Liver (tissue), 9 donors: ENCODE results near the gene TTYH3. TPM values are rescaled to one million over a fixed set of nuclear protein-coding genes. Genes with fewer than 3 reads are reported as not detected.

Source experiments
- DNase-seq: peaks from one replicate; pipeline ENCODE4 v3.0.0-alpha.2; 2017; ENCODE audit warnings: low spot score
- H3K27ac ChIP-seq, 2 donors: one replicate each; pipeline ENCODE4 v1.7.0; 2013; ENCODE audit warnings: inconsistent platforms in 2 of 2, low read length in 2 of 2, control low read depth in 1 of 2, low read depth in 1 of 2, mild to moderate bottlenecking in 1 of 2
- H3K27me3 ChIP-seq, 4 donors: one replicate each; pipeline versions ENCODE4 v1.6.1 to v1.7.0; 2013; ENCODE audit warnings: low read length in 3 of 4, inconsistent platforms in 1 of 4, mild to moderate bottlenecking in 1 of 4, moderate library complexity in 1 of 4; ENCODE audit not compliant: control insufficient read depth in 4 of 4, insufficient read depth in 4 of 4
- H3K36me3 ChIP-seq, 4 donors: one replicate each; pipeline versions ENCODE4 v1.6.1 to v1.7.0; 2013; ENCODE audit warnings: low read length in 3 of 4, mild to moderate bottlenecking in 3 of 4, low read depth in 1 of 4, moderate library complexity in 1 of 4; ENCODE audit not compliant: control insufficient read depth in 4 of 4, insufficient read depth in 3 of 4
- H3K4me1 ChIP-seq, 4 donors: one replicate each; pipeline versions ENCODE4 v1.6.1 to v1.7.0; 2013; ENCODE audit warnings: low read length in 3 of 4, mild to moderate bottlenecking in 3 of 4, moderate library complexity in 1 of 4; ENCODE audit not compliant: control insufficient read depth in 4 of 4, insufficient read depth in 4 of 4
- H3K4me3 ChIP-seq, 3 donors: one replicate each; pipeline versions ENCODE4 v1.6.1 to v1.7.0; 2013; ENCODE audit warnings: low read length in 3 of 3, control low read depth in 1 of 3, low read depth in 1 of 3, mild to moderate bottlenecking in 1 of 3
- H3K9ac ChIP-seq, 2 donors: one replicate each; pipeline ENCODE4 v1.7.0; 2013; ENCODE audit warnings: low read length in 2 of 2, mild to moderate bottlenecking in 2 of 2, moderate library complexity in 2 of 2, control low read depth in 1 of 2, low read depth in 1 of 2
- H3K9me3 ChIP-seq, 4 donors: one replicate each; pipeline versions ENCODE4 v1.6.1 to v1.7.0; 2013; ENCODE audit warnings: low read length in 3 of 4; ENCODE audit not compliant: control insufficient read depth in 4 of 4
- ATF3 ChIP-seq: IDR thresholded peaks from 2 replicates; pipeline ENCODE4 v1.6.1; 2016; ENCODE audit warnings: antibody characterized with exemption
- EGR1 ChIP-seq, 2 donors: IDR thresholded peaks; 2 replicates each; pipeline ENCODE4 v1.6.1; 2016 to 2018; ENCODE audit warnings: antibody characterized with exemption in 2 of 2, low read depth in 2 of 2
- FOXA1 ChIP-seq: IDR thresholded peaks from 2 replicates; pipeline ENCODE4 v1.6.1; 2016; ENCODE audit warnings: antibody characterized with exemption
- FOXA2 ChIP-seq: IDR thresholded peaks from 2 replicates; pipeline ENCODE4 v1.6.1; 2016; ENCODE audit warnings: antibody characterized with exemption
- GABPA ChIP-seq, 2 donors: IDR thresholded peaks in 1 of 2; conservative IDR thresholded peaks in 1 of 2; 2 replicates each; pipeline ENCODE4 v1.6.1; 2016; ENCODE audit warnings: antibody characterized with exemption in 2 of 2, mild to moderate bottlenecking in 1 of 2, moderate library complexity in 1 of 2
- HNF4A ChIP-seq, 2 donors: conservative IDR thresholded peaks; 2 replicates each; pipeline ENCODE4 v1.6.1; 2016; ENCODE audit warnings: antibody characterized with exemption in 2 of 2, mild to moderate bottlenecking in 2 of 2
- HNF4G ChIP-seq: IDR thresholded peaks from 2 replicates; pipeline ENCODE4 v1.6.1; 2016; ENCODE audit warnings: antibody characterized with exemption
- JUND ChIP-seq, 2 donors: IDR thresholded peaks; 2 replicates each; pipeline ENCODE4 v1.6.1; 2016; ENCODE audit warnings: antibody characterized with exemption in 2 of 2
- MAX ChIP-seq: IDR thresholded peaks from 2 replicates; pipeline ENCODE4 v1.6.1; 2016; ENCODE audit warnings: antibody characterized with exemption
- NR2F2 ChIP-seq: IDR thresholded peaks from 2 replicates; pipeline ENCODE4 v1.6.1; 2016; ENCODE audit warnings: antibody characterized with exemption
- RAD21 ChIP-seq, 2 donors: IDR thresholded peaks; 2 replicates each; pipeline ENCODE4 v1.6.1; 2016; ENCODE audit warnings: antibody characterized with exemption in 2 of 2, mild to moderate bottlenecking in 2 of 2
- RXRA ChIP-seq, 2 donors: IDR thresholded peaks; 2 replicates each; pipeline ENCODE4 v1.6.1; 2017 to 2018; ENCODE audit warnings: antibody characterized with exemption in 2 of 2, mild to moderate bottlenecking in 1 of 2
- SP1 ChIP-seq: IDR thresholded peaks from 2 replicates; pipeline ENCODE4 v1.6.1; 2018; ENCODE audit warnings: antibody characterized with exemption, mild to moderate bottlenecking
- TAF1 ChIP-seq: conservative IDR thresholded peaks from 2 replicates; pipeline ENCODE4 v1.6.1; 2016; ENCODE audit warnings: antibody characterized with exemption, mild to moderate bottlenecking
- YY1 ChIP-seq: IDR thresholded peaks from 2 replicates; pipeline ENCODE4 v1.6.1; 2016; ENCODE audit warnings: antibody characterized with exemption, mild to moderate bottlenecking
- WGBS: extraction: QIAGEN DNeasy Blood & Tissue Kit; methylation state at CpG from one replicate; pipeline ENCODE4 v1.1.7; 2013; 5-methylcytosine and 5-hydroxymethylcytosine counted together
- polyA plus RNA-seq, 2 donors: library from polyadenylated mRNA; stranded (reverse) in 1 of 2; unstranded in 1 of 2; fragments of 200-250 nt in 1 of 2; fragments of >200 nt in 1 of 2; fragmentation: Nextera tagmentation in 1 of 2; extraction: Ambion mirVana in 1 of 2; gene quantifications; one replicate each; pipeline versions ENCODE4 v1.2.1 to v1.2.3, GENCODE V29; 2013 to 2015
- total RNA-seq, 2 donors: library from RNA; depleted of rRNA; stranded (reverse); fragments of >200 nt; gene quantifications; one replicate each; pipeline ENCODE4 v1.2.3, GENCODE V29; 2014
- TF ChIP-seq, protein P1 (sequence below): IDR thresholded peaks from 2 replicates; pipeline ENCODE4 v1.6.1; 2016; ENCODE audit warnings: antibody characterized with exemption, mild to moderate bottlenecking
- TF ChIP-seq, protein P2 (sequence below): IDR thresholded peaks from 2 replicates; pipeline ENCODE4 v1.6.1; 2016; ENCODE audit warnings: antibody characterized with exemption
- TF ChIP-seq, protein P3 (sequence below): fragments of 150-350 bp; IDR thresholded peaks from 2 replicates; pipeline ENCODE4 v1.5.1; 2017; ENCODE audit warnings: improper control_type of control experiment, low read depth, low read length; ENCODE audit not compliant: missing input control
- donor health status: healthy.
- donor health status: healthy.
- donor health status: healthy.
- donor health status: healthy.
- donor health status: healthy.

The TTYH3 gene
- total and polyA plus RNA-seq, 4 donors, result 8.2 to 19.6 (median 17.4) TPM

- WGBS, result 47% methylated on average over 7 of the region's 7 CpGs
- Histone ChIP-seq H3K36me3 (no peaks in the 10 kb centered on the region), H3K9me3 (no peaks in the 10 kb centered on the region), H3K4me1 (peaks cover 5 to 39% (median 29%) of the 10 kb centered on the region in 4 donors), H3K4me3 (no peak overlapping the region), H3K27me3 (no peaks in the 10 kb centered on the region), H3K27ac (no peak overlapping the region), H3K9ac (no peak overlapping the region)
- TF ChIP-seq JUND (IDR thresholded peaks at IDR 0.05), result peak in 1 of 2 donors; percentile 15
- TF ChIP-seq RAD21 (IDR thresholded peaks at IDR 0.05), result peak in 1 of 2 donors; percentile 11
- TF ChIP-seq GABPA (IDR thresholded peaks at IDR 0.05 in 1 of 2, conservative IDR thresholded peaks at IDR 0.05 in 1 of 2), result no peak
- TF ChIP-seq, protein P1, sequence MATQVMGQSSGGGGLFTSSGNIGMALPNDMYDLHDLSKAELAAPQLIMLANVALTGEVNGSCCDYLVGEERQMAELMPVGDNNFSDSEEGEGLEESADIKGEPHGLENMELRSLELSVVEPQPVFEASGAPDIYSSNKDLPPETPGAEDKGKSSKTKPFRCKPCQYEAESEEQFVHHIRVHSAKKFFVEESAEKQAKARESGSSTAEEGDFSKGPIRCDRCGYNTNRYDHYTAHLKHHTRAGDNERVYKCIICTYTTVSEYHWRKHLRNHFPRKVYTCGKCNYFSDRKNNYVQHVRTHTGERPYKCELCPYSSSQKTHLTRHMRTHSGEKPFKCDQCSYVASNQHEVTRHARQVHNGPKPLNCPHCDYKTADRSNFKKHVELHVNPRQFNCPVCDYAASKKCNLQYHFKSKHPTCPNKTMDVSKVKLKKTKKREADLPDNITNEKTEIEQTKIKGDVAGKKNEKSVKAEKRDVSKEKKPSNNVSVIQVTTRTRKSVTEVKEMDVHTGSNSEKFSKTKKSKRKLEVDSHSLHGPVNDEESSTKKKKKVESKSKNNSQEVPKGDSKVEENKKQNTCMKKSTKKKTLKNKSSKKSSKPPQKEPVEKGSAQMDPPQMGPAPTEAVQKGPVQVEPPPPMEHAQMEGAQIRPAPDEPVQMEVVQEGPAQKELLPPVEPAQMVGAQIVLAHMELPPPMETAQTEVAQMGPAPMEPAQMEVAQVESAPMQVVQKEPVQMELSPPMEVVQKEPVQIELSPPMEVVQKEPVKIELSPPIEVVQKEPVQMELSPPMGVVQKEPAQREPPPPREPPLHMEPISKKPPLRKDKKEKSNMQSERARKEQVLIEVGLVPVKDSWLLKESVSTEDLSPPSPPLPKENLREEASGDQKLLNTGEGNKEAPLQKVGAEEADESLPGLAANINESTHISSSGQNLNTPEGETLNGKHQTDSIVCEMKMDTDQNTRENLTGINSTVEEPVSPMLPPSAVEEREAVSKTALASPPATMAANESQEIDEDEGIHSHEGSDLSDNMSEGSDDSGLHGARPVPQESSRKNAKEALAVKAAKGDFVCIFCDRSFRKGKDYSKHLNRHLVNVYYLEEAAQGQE, result peak; percentile 54
- TF ChIP-seq MAX, result peak; percentile 43
- no peak for TF ChIP-seq FOXA2
- TF ChIP-seq RXRA (IDR thresholded peaks at IDR 0.05), result peak; percentile 88 to 90
- TF ChIP-seq HNF4G, result peak; percentile 78
- TF ChIP-seq ATF3, result no peak
- TF ChIP-seq NR2F2, result peak; percentile 39
- TF ChIP-seq HNF4A (conservative IDR thresholded peaks at IDR 0.05), result peak; percentile 90 to 91
- TF ChIP-seq YY1, result no peak
- peak; percentile 94 for TF ChIP-seq SP1
- TF ChIP-seq, protein P2, sequence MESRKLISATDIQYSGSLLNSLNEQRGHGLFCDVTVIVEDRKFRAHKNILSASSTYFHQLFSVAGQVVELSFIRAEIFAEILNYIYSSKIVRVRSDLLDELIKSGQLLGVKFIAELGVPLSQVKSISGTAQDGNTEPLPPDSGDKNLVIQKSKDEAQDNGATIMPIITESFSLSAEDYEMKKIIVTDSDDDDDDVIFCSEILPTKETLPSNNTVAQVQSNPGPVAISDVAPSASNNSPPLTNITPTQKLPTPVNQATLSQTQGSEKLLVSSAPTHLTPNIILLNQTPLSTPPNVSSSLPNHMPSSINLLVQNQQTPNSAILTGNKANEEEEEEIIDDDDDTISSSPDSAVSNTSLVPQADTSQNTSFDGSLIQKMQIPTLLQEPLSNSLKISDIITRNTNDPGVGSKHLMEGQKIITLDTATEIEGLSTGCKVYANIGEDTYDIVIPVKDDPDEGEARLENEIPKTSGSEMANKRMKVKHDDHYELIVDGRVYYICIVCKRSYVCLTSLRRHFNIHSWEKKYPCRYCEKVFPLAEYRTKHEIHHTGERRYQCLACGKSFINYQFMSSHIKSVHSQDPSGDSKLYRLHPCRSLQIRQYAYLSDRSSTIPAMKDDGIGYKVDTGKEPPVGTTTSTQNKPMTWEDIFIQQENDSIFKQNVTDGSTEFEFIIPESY, result no peak
- TF ChIP-seq FOXA1, result no peak
- peak in 1 of 2 donors; percentile 30 for TF ChIP-seq EGR1 (IDR thresholded peaks at IDR 0.05; ENCODE audit: low read depth in 2 of 2)
- TF ChIP-seq, protein P3, sequence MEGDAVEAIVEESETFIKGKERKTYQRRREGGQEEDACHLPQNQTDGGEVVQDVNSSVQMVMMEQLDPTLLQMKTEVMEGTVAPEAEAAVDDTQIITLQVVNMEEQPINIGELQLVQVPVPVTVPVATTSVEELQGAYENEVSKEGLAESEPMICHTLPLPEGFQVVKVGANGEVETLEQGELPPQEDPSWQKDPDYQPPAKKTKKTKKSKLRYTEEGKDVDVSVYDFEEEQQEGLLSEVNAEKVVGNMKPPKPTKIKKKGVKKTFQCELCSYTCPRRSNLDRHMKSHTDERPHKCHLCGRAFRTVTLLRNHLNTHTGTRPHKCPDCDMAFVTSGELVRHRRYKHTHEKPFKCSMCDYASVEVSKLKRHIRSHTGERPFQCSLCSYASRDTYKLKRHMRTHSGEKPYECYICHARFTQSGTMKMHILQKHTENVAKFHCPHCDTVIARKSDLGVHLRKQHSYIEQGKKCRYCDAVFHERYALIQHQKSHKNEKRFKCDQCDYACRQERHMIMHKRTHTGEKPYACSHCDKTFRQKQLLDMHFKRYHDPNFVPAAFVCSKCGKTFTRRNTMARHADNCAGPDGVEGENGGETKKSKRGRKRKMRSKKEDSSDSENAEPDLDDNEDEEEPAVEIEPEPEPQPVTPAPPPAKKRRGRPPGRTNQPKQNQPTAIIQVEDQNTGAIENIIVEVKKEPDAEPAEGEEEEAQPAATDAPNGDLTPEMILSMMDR, result no peak
- no peak for TF ChIP-seq TAF1
- no peak for DNase-seq
Observed at GRCh38 chr7:2667843-2668242, 36.1 kb downstream of the TTYH3 start.
